C4-2B (cell line): ENCODE measurements around the gene NOL12.

Source experiments
- ZFX ChIP-seq: fragments of 450-650 bp; IDR thresholded peaks from 2 replicates; pipeline ENCODE4 v1.6.1; 2017
- TF ChIP-seq, protein P1 (sequence below): fragments of 450-650 bp; conservative IDR thresholded peaks from 2 replicates; pipeline ENCODE4 v1.5.1; 2017; ENCODE audit warnings: mild to moderate bottlenecking

DNA sequence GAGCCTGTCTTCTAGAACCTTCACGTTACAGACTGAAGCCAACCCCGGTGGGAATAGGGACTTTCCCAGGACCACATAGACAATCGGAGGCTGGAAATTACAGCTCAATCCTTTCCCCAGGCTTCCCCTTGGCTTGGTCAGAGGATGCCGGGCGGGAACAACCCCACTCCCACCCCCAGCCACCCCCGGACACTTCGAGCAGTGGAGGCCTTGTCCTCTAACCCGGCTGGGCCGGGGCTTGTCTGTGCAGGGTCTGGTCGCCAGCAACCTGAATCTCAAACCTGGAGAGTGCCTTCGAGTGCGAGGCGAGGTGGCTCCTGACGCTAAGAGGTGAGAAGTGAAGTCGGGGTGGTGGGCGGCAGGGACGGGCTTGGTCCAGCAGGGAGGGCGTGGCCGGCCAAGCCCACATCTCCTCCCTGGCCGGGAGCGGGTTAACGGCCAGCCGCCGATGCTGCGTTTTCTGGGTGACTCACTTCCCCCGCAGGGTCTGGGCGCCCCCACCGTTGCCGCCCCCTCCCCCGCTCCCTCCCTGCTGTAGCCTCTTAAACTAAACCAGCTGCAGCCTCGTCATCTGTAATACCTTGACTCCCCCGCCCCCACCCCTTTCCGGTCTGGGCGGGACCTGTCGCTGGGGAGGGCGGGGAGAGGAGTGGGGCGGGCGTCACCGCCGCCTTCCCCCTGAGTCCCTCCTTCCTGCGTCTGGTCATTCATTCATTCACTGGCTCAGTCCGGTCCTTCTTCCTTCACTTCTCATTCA, 9.2 kb upstream of the NOL12 start:
- TF ChIP-seq, protein P1, sequence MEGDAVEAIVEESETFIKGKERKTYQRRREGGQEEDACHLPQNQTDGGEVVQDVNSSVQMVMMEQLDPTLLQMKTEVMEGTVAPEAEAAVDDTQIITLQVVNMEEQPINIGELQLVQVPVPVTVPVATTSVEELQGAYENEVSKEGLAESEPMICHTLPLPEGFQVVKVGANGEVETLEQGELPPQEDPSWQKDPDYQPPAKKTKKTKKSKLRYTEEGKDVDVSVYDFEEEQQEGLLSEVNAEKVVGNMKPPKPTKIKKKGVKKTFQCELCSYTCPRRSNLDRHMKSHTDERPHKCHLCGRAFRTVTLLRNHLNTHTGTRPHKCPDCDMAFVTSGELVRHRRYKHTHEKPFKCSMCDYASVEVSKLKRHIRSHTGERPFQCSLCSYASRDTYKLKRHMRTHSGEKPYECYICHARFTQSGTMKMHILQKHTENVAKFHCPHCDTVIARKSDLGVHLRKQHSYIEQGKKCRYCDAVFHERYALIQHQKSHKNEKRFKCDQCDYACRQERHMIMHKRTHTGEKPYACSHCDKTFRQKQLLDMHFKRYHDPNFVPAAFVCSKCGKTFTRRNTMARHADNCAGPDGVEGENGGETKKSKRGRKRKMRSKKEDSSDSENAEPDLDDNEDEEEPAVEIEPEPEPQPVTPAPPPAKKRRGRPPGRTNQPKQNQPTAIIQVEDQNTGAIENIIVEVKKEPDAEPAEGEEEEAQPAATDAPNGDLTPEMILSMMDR, result no peak
- no peak for TF ChIP-seq ZFX
